ENCODE measurements around the gene HERC2.
A peak's percentile ranks its signal among the peaks of the same experiment; 100 is the strongest.
"Not testable (repeated sequence)": the region's sequence is repeated elsewhere in the genome, so short reads cannot be mapped to it uniquely, and the experiment has no call there.

HERC2 gene

GRCh38 chr15:28153492-28154119 lies 168.4 kb downstream of the HERC2 start:
- H3K4me3 ChIP-seq (ENCODE audit: low read length): no peak overlapping the region
- TF ChIP-seq CTCF (conservative IDR thresholded peaks at IDR 0.05; ENCODE audit: low read length): no peak
- no peak for DNase-seq (ENCODE audit: low read depth)

GRCh38 chr15:28152538-28152923 lies 169.4 kb downstream of the HERC2 start:
- not testable (repeated sequence) for H3K4me3 ChIP-seq (ENCODE audit: low read length); DNase-seq (ENCODE audit: low read depth)

- DNase-seq (ENCODE audit: low read depth): peak; percentile 18
- H3K4me3 ChIP-seq (ENCODE audit: low read length): not testable (repeated sequence)
Observed at GRCh38 chr15:28151864-28152537, 170.0 kb downstream of the HERC2 start.

- TF ChIP-seq CTCF (conservative IDR thresholded peaks at IDR 0.05; ENCODE audit: low read length): no peak
- no peak for DNase-seq (ENCODE audit: low read depth)
- H3K4me3 ChIP-seq (ENCODE audit: low read length): no peak overlapping the region
Observed at GRCh38 chr15:28147801-28148200, 174.2 kb downstream of the HERC2 start.

- DNase-seq (ENCODE audit: low read depth); H3K4me3 ChIP-seq (ENCODE audit: low read length): not testable (repeated sequence)
Observed at GRCh38 chr15:28145419-28145818, 176.6 kb downstream of the HERC2 start.

- H3K4me3 ChIP-seq (ENCODE audit: low read length): no peak overlapping the region
- DNase-seq (ENCODE audit: low read depth): no peak
- TF ChIP-seq CTCF (conservative IDR thresholded peaks at IDR 0.05; ENCODE audit: low read length): no peak
Observed at GRCh38 chr15:28140062-28140461, 181.9 kb downstream of the HERC2 start.

GRCh38 chr15:28137408-28138039 lies 184.5 kb downstream of the HERC2 start:
- DNase-seq (ENCODE audit: low read depth); H3K4me3 ChIP-seq (ENCODE audit: low read length): not testable (repeated sequence)

GRCh38 chr15:28136236-28136904 lies 185.6 kb downstream of the HERC2 start:
- DNase-seq (ENCODE audit: low read depth); H3K4me3 ChIP-seq (ENCODE audit: low read length): not testable (repeated sequence)

- no peak for TF ChIP-seq CTCF (conservative IDR thresholded peaks at IDR 0.05; ENCODE audit: low read length)
- H3K4me3 ChIP-seq (ENCODE audit: low read length): no peak overlapping the region
- DNase-seq (ENCODE audit: low read depth): no peak
Observed at GRCh38 chr15:28133281-28133680, 188.7 kb downstream of the HERC2 start.

Data from AG10803 (cell line).